ENCODE data around the gene EPB41L1. TPM values are rescaled to one million over a fixed set of nuclear protein-coding genes. Genes with fewer than 3 reads are reported as not detected.

EPB41L1 gene
- total and polyA plus RNA-seq, 5 donors from 2014 or later, result 0.54 TPM; not detected in 4

DNA sequence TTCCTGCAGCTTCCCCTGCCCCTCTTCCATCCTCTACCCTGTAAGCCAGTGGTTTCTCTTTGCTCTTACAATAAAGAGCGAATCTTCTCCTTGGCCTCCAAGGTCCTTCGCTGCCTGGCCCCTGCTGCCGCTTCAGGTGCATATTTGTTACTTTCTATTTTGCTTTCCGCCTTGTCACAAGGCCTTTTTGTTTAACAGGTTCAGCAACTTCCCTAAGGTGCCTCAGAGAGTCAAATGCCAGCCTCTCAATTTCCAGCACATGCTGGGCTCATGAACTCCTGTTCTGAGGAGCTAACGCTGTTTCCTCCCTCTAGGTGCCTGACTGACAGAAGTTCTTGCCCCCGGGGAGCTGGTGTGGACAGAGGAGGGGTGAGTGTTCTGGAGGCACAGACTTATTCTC, 42.4 kb upstream of the EPB41L1 start:
- Histone ChIP-seq H3K4me3 (ENCODE audit: low read depth, low read length) (no peak overlapping the region), H3K9me3 (ENCODE audit: control insufficient read depth in 2 of 2, low read length in 2 of 2) (no peaks in the 10 kb centered on the region), H3K27me3 (ENCODE audit: control insufficient read depth, insufficient read depth, low read length) (peaks cover 3% of the 10 kb centered on the region), H3K27ac (ENCODE audit: insufficient read depth, low read length, poor library complexity, severe bottlenecking) (no peak overlapping the region), H3K4me1 (ENCODE audit: control insufficient read depth, insufficient read depth, low read length, poor library complexity, severe bottlenecking) (no peaks in the 10 kb centered on the region), H3K36me3 (ENCODE audit: control insufficient read depth, insufficient read depth, low read length) (no peaks in the 10 kb centered on the region)
- DNase-seq (no peak), ATAC-seq (ENCODE audit: low read depth in 2 of 2) (no peak)
- Mint-ChIP-seq H3K27ac (no peak overlapping the region), H3K9me3 (no peaks in the 10 kb centered on the region), H3K4me3 (no peak overlapping the region), H3K36me3 (no peaks in the 10 kb centered on the region), H3K27me3 (peaks cover 5% of the 10 kb centered on the region), H3K4me1 (no peaks in the 10 kb centered on the region)

DNA sequence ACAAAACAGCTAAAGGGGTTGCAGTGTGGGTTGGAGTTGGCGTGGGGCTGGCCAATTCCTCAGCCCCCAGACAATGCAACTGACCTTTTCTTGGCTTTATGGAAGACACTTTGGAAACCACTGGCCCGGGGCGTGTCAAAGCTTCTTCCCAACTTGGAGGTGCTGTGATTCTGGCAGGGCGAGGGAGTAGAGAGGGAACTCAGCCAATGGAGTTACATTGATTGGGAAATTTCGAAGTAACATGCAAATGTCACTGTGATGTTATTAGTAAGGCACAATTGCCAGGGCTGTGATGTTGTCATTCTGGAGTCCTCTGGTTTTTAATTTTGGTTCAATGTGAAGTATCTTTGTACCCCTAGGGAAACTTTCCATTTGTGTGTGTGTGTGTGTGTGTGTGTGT, 41.5 kb upstream of the EPB41L1 start:
- no peak overlapping the region for H3K4me3 ChIP-seq (ENCODE audit: low read depth, low read length)
- Mint-ChIP-seq H3K27me3 (peaks cover 11% of the 10 kb centered on the region), H3K4me1 (no peaks in the 10 kb centered on the region), H3K9me3 (no peaks in the 10 kb centered on the region), H3K4me3 (no peak overlapping the region), H3K36me3 (no peaks in the 10 kb centered on the region), H3K27ac (peak overlapping the region in 1 of 3 donors; percentile 47)
- no peaks in the 10 kb centered on the region for H3K36me3 ChIP-seq (ENCODE audit: control insufficient read depth, insufficient read depth, low read length)
- ATAC-seq (ENCODE audit: low read depth in 2 of 2) (no peak), DNase-seq (no peak)
- H3K4me1 ChIP-seq (ENCODE audit: control insufficient read depth, insufficient read depth, low read length, poor library complexity, severe bottlenecking), result no peaks in the 10 kb centered on the region
- no peaks in the 10 kb centered on the region for H3K9me3 ChIP-seq (ENCODE audit: control insufficient read depth in 2 of 2, low read length in 2 of 2)
- H3K27ac ChIP-seq (ENCODE audit: insufficient read depth, low read length, poor library complexity, severe bottlenecking), result no peak overlapping the region
- peaks cover 3% of the 10 kb centered on the region for H3K27me3 ChIP-seq (ENCODE audit: control insufficient read depth, insufficient read depth, low read length)

DNA sequence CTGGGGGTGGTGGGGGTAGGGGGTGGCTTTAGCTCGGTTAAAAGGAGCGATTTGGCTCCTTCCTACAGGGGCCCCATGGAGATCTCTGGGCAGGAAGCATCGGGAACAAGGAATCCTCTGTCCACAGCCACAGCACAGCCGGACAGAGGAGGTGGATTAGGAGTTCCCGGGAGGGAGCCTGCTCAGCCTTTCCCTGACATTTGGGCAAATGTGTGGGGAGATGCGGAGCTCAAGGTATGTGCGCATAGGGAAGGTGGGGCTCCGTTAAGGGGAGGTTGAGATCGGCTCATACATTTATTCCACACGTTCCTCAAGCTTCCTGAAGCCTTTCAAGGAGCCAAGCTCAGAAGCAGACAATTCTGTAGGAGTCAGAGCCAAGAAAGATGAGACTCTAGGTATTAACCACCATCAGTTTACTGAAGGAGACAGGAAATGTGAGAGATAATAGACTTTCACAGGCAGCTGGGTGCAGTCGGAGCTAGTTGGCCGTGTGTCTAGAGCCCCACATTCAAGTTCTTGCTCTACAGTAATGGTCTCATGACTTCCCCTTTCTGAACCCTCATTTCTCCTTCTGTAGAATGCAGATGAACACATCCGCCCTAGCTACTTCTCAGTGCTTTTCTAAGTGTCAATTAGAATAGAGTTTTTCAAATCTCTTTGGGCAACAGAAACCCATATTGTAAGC, 40.8 kb upstream of the EPB41L1 start:
- DNase-seq (peak in 1 of 3 donors; percentile 8), ATAC-seq (ENCODE audit: low read depth in 2 of 2) (peak in 1 of 2 donors; percentile 31)
- Mint-ChIP-seq H3K36me3 (no peaks in the 10 kb centered on the region), H3K4me1 (no peaks in the 10 kb centered on the region), H3K4me3 (no peak overlapping the region), H3K27me3 (peaks cover 11% of the 10 kb centered on the region), H3K9me3 (no peaks in the 10 kb centered on the region), H3K27ac (no peak overlapping the region)
- Histone ChIP-seq H3K9me3 (ENCODE audit: control insufficient read depth in 2 of 2, low read length in 2 of 2) (no peaks in the 10 kb centered on the region), H3K4me1 (ENCODE audit: control insufficient read depth, insufficient read depth, low read length, poor library complexity, severe bottlenecking) (no peaks in the 10 kb centered on the region), H3K4me3 (ENCODE audit: low read depth, low read length) (no peak overlapping the region), H3K36me3 (ENCODE audit: control insufficient read depth, insufficient read depth, low read length) (no peaks in the 10 kb centered on the region), H3K27ac (ENCODE audit: insufficient read depth, low read length, poor library complexity, severe bottlenecking) (no peak overlapping the region), H3K27me3 (ENCODE audit: control insufficient read depth, insufficient read depth, low read length) (peaks cover 3% of the 10 kb centered on the region)

DNA sequence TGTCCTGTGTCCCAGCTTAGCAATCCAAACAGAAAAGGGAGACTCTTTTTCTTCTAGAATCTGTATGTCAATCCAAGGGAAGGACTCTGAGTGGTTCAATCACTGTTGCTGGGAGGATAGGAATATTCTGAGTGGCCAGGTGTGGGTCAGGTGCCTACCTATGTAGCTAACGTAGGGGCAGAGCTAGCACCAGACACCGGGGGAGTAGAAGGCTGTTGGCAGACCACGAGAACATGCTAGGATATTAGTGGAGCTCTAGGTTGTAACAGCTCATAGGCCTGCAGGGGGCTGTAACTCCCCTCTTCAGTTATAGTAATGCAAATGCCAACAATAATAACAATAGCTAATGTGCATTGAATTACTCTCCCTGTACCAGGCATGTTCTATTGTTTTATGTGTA, 39.8 kb upstream of the EPB41L1 start:
- Histone ChIP-seq H3K36me3 (ENCODE audit: control insufficient read depth, insufficient read depth, low read length) (no peaks in the 10 kb centered on the region), H3K27ac (ENCODE audit: insufficient read depth, low read length, poor library complexity, severe bottlenecking) (no peak overlapping the region), H3K4me1 (ENCODE audit: control insufficient read depth, insufficient read depth, low read length, poor library complexity, severe bottlenecking) (no peaks in the 10 kb centered on the region), H3K27me3 (ENCODE audit: control insufficient read depth, insufficient read depth, low read length) (peaks cover 5% of the 10 kb centered on the region), H3K4me3 (ENCODE audit: low read depth, low read length) (no peak overlapping the region), H3K9me3 (ENCODE audit: control insufficient read depth in 2 of 2, low read length in 2 of 2) (no peaks in the 10 kb centered on the region)
- DNase-seq (no peak), ATAC-seq (ENCODE audit: low read depth in 2 of 2) (no peak)
- H3K9me3 Mint-ChIP-seq, result no peaks in the 10 kb centered on the region
- H3K36me3 Mint-ChIP-seq, result no peaks in the 10 kb centered on the region
- no peak overlapping the region for H3K4me3 Mint-ChIP-seq
- peaks cover 11% of the 10 kb centered on the region for H3K27me3 Mint-ChIP-seq
- no peaks in the 10 kb centered on the region for H3K4me1 Mint-ChIP-seq
- H3K27ac Mint-ChIP-seq, result no peak overlapping the region

DNA sequence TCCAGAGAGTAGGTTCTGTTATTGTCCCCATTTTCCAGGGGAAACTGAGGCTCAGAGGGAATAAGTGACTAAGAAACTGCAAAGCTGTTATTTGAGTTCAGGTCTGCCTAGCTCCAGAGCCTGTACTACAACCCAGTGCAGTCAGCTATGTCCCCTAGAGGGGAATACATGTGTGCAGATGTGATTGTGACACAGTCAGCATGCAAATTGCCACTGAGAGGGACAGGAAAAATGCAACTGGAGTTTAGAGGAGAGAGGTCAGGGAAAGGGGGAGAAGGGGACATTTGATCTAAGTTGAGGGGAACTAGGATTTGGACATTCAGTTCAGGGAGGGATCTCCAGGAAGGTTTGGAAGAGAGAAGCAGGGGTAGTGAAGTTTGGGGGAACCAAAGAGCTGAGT, 38.6 kb upstream of the EPB41L1 start:
- DNase-seq (no peak), ATAC-seq (ENCODE audit: low read depth in 2 of 2) (no peak)
- no peaks in the 10 kb centered on the region for H3K4me1 Mint-ChIP-seq
- H3K27ac Mint-ChIP-seq, result no peak overlapping the region
- no peaks in the 10 kb centered on the region for H3K36me3 Mint-ChIP-seq
- Histone ChIP-seq H3K4me1 (ENCODE audit: control insufficient read depth, insufficient read depth, low read length, poor library complexity, severe bottlenecking) (no peaks in the 10 kb centered on the region), H3K36me3 (ENCODE audit: control insufficient read depth, insufficient read depth, low read length) (no peaks in the 10 kb centered on the region), H3K27ac (ENCODE audit: insufficient read depth, low read length, poor library complexity, severe bottlenecking) (no peak overlapping the region), H3K4me3 (ENCODE audit: low read depth, low read length) (no peak overlapping the region), H3K27me3 (ENCODE audit: control insufficient read depth, insufficient read depth, low read length) (peaks cover 5% of the 10 kb centered on the region), H3K9me3 (ENCODE audit: control insufficient read depth in 2 of 2, low read length in 2 of 2) (no peaks in the 10 kb centered on the region)
- H3K9me3 Mint-ChIP-seq, result no peaks in the 10 kb centered on the region
- peaks cover 21% of the 10 kb centered on the region for H3K27me3 Mint-ChIP-seq
- H3K4me3 Mint-ChIP-seq, result no peak overlapping the region

DNA sequence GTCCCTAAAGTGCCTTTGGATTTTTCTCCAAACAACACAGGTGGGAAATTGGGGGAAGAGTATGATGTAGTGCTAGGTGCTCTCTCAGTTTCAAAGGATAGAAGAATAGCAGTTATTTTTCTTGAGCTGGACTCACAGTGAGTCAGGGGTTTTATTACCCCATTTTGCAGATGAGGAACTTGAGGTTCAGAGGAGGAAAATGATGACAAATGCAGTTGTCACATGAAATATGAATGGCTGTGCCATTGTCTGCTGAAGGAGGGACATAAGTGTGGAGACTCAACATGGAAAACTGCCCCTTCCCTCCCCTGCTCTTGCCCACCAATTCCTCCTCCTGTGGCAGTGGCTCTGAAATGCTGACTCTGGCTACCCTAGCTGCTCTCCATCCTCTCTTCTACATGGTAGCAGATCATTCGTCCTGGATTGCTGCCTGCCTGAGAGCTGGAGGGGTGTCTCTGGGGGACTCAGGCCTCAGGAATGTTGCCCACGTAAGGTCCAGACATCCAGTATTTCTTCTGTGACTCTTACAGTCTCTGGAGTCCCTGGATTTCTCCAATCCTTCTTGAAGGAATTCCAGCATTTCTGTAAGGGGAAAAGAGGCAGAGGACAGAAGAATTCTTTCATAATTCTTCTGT, 37.6 kb upstream of the EPB41L1 start:
- Histone ChIP-seq H3K27ac (ENCODE audit: insufficient read depth, low read length, poor library complexity, severe bottlenecking) (no peak overlapping the region), H3K4me1 (ENCODE audit: control insufficient read depth, insufficient read depth, low read length, poor library complexity, severe bottlenecking) (no peaks in the 10 kb centered on the region), H3K4me3 (ENCODE audit: low read depth, low read length) (no peak overlapping the region), H3K27me3 (ENCODE audit: control insufficient read depth, insufficient read depth, low read length) (peaks cover 5% of the 10 kb centered on the region), H3K9me3 (ENCODE audit: control insufficient read depth in 2 of 2, low read length in 2 of 2) (no peaks in the 10 kb centered on the region), H3K36me3 (ENCODE audit: control insufficient read depth, insufficient read depth, low read length) (no peaks in the 10 kb centered on the region)
- DNase-seq, result no peak
- Mint-ChIP-seq H3K27ac (no peak overlapping the region), H3K27me3 (peaks cover 30% of the 10 kb centered on the region), H3K36me3 (no peaks in the 10 kb centered on the region), H3K4me1 (no peaks in the 10 kb centered on the region), H3K9me3 (no peaks in the 10 kb centered on the region), H3K4me3 (no peak overlapping the region)
- no peak for ATAC-seq (ENCODE audit: low read depth in 2 of 2)

DNA sequence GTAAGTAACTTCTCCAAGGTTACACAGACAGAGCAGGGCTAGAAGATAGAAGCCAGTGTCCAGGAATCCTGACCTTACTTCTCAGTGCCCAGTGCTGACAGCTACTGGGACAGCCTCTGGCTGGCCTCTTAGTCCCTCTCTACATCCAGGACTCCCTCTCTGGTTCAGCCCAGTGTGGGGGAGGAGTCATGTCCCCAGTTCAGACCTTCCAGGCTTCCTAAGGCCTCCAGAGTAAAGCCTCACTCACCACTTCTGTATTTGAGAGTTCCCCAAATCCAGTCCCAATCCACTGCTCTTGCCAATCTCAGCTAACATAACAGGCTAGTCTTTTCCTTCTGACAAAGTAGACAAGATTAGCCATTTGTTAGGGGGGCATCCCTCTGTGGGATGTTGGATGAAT, 36.9 kb upstream of the EPB41L1 start:
- no peaks in the 10 kb centered on the region for H3K4me1 ChIP-seq (ENCODE audit: control insufficient read depth, insufficient read depth, low read length, poor library complexity, severe bottlenecking)
- Mint-ChIP-seq H3K4me1 (no peaks in the 10 kb centered on the region), H3K4me3 (no peak overlapping the region)

DNA sequence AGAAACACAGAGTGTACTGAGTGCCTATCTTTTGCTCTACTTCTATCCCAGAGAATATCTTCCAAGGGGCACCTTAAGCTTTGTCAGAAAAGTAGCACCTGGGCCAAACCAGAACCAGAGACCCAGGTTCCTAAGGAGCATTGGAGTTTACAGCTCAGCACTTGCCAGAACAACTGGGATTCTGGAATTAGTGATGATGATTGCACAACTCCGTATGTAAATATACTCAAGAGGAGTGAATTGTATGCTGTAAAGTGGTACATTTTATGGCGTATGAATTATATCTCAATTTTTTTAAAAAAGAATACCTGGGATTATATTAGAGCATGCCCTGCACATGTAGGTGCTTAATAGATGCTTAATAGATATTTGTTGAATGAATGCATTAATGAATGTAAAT, 36.2 kb upstream of the EPB41L1 start:
- Mint-ChIP-seq H3K27me3 (peaks cover 30% of the 10 kb centered on the region), H3K27ac (no peak overlapping the region)

More for the DNA sequence above, 36.9 kb upstream of the EPB41L1 start:
- Histone ChIP-seq H3K36me3 (ENCODE audit: control insufficient read depth, insufficient read depth, low read length) (no peaks in the 10 kb centered on the region), H3K27me3 (ENCODE audit: control insufficient read depth, insufficient read depth, low read length) (peaks cover 5% of the 10 kb centered on the region), H3K9me3 (ENCODE audit: control insufficient read depth in 2 of 2, low read length in 2 of 2) (no peaks in the 10 kb centered on the region), H3K27ac (ENCODE audit: insufficient read depth, low read length, poor library complexity, severe bottlenecking) (no peak overlapping the region), H3K4me3 (ENCODE audit: low read depth, low read length) (no peak overlapping the region)
- no peaks in the 10 kb centered on the region for H3K36me3 Mint-ChIP-seq
- DNase-seq (no peak), ATAC-seq (ENCODE audit: low read depth in 2 of 2) (no peak)
- peaks cover 30% of the 10 kb centered on the region for H3K27me3 Mint-ChIP-seq
- H3K9me3 Mint-ChIP-seq, result no peaks in the 10 kb centered on the region
- H3K27ac Mint-ChIP-seq, result peak overlapping the region in 1 of 3 donors; percentile 88

More for the DNA sequence above, 36.2 kb upstream of the EPB41L1 start:
- Histone ChIP-seq H3K9me3 (ENCODE audit: control insufficient read depth in 2 of 2, low read length in 2 of 2) (no peaks in the 10 kb centered on the region), H3K27ac (ENCODE audit: insufficient read depth, low read length, poor library complexity, severe bottlenecking) (no peak overlapping the region), H3K36me3 (ENCODE audit: control insufficient read depth, insufficient read depth, low read length) (no peaks in the 10 kb centered on the region), H3K4me3 (ENCODE audit: low read depth, low read length) (no peak overlapping the region), H3K4me1 (ENCODE audit: control insufficient read depth, insufficient read depth, low read length, poor library complexity, severe bottlenecking) (no peaks in the 10 kb centered on the region), H3K27me3 (ENCODE audit: control insufficient read depth, insufficient read depth, low read length) (peaks cover 5% of the 10 kb centered on the region)
- H3K36me3 Mint-ChIP-seq, result no peaks in the 10 kb centered on the region
- H3K9me3 Mint-ChIP-seq, result no peaks in the 10 kb centered on the region
- no peaks in the 10 kb centered on the region for H3K4me1 Mint-ChIP-seq
- no peak overlapping the region for H3K4me3 Mint-ChIP-seq
- no peak for DNase-seq
- no peak for ATAC-seq (ENCODE audit: low read depth in 2 of 2)

Data from CD4-positive, CD25-positive, alpha-beta regulatory T cell (primary cell).